GM12875 (cell line): ENCODE results near the gene GLRX3.

Source experiments
- H3K4me3 ChIP-seq: one replicate; pipeline ENCODE4 v1.5.1; 2011; ENCODE audit warnings: low read depth, low read length, control low read depth
- TF ChIP-seq, protein P1 (sequence below): IDR thresholded peaks from 2 replicates; pipeline ENCODE4 v1.5.1; 2011; ENCODE audit warnings: low read depth, mild to moderate bottlenecking, control low read depth, inconsistent platforms, low read length, moderate library complexity, borderline replicate concordance; ENCODE audit not compliant: insufficient read depth

The GLRX3 gene

GRCh38 chr10:130189608-130190054, 53.4 kb downstream of the GLRX3 start:
- TF ChIP-seq, protein P1, sequence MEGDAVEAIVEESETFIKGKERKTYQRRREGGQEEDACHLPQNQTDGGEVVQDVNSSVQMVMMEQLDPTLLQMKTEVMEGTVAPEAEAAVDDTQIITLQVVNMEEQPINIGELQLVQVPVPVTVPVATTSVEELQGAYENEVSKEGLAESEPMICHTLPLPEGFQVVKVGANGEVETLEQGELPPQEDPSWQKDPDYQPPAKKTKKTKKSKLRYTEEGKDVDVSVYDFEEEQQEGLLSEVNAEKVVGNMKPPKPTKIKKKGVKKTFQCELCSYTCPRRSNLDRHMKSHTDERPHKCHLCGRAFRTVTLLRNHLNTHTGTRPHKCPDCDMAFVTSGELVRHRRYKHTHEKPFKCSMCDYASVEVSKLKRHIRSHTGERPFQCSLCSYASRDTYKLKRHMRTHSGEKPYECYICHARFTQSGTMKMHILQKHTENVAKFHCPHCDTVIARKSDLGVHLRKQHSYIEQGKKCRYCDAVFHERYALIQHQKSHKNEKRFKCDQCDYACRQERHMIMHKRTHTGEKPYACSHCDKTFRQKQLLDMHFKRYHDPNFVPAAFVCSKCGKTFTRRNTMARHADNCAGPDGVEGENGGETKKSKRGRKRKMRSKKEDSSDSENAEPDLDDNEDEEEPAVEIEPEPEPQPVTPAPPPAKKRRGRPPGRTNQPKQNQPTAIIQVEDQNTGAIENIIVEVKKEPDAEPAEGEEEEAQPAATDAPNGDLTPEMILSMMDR: no peak
- H3K4me3 ChIP-seq: no peak overlapping the region

GRCh38 chr10:130190055-130190736, 54.0 kb downstream of the GLRX3 start:
- H3K4me3 ChIP-seq: peak overlapping the region; percentile 26
- TF ChIP-seq, protein P1: peak; percentile 100

DNA sequence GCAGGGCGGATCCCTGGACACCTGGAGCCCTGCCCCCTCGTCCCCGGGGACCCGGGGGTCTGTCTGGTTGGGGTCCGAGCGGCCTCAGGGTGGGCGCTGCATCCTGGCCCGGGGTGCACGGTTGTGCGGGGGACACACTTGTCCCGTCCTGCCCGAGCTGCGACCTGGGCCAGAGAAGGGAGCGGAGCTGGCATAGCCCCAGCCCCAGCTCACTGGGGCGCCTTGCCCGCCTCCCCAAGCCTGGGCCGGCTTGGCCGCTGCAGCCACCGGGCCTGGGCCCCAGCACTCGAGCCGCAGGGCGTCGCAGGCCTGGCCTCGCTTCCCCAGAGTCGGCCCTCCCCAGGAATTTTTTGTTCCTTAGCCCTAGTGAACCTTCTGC, 54.5 kb downstream of the GLRX3 start:
- TF ChIP-seq, protein P1: no peak
- peak overlapping the region; percentile 26 for H3K4me3 ChIP-seq

GRCh38 chr10:130191380-130191779, 55.2 kb downstream of the GLRX3 start:
- TF ChIP-seq, protein P1: no peak

DNA sequence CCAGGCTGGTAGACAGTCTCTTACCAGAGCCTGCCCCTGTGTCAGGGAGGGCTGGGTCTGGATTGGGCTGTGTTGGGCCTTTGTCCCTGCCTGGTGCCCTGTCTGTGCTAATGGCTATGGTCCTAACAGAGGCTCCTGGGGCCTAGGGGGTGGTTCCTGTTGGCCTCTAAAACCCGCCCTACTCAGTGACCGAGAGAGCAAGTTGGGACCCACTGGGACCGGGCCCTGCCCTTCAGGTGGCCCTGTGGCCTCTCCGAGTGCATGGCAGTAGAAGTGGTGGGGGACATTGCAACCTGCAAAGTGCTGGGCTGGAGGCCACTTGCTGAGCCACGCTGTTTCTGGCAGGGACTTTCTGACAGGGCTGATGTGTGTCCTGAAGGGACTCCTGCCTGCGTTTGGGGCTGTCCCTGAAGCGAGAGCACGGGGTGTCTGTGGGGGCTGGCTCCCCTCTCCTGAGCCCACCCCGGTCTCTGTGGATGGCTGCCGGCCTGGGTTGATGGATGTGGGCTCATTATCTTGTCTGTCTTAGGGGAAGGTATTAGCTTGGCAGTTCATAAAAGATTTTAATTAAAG, 56.2 kb downstream of the GLRX3 start:
- no peak overlapping the region for H3K4me3 ChIP-seq
- TF ChIP-seq, protein P1: no peak

More at GRCh38 chr10:130191380-130191779, 55.2 kb downstream of the GLRX3 start:
- no peak overlapping the region for H3K4me3 ChIP-seq

DNA sequence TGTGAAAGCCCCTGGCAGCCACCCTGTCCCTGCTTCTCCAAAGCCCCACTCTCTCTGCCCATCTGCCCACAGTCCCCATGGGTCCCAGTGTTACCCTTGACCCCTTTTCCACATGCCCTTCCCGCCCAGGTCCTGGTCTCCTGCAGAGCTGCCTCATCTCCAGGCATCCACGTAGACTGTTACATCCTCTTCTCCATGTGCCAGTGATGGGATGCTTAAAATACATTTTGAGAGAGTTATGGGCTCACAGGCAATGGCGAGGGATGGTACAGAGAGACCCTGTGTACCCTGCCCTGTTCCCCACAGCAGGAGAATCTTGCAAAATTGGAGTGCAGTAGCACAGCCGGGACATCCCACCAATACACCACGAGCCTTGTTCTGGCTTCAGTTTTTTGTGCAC, 56.8 kb downstream of the GLRX3 start:
- H3K4me3 ChIP-seq: no peak overlapping the region
- TF ChIP-seq, protein P1: no peak

DNA sequence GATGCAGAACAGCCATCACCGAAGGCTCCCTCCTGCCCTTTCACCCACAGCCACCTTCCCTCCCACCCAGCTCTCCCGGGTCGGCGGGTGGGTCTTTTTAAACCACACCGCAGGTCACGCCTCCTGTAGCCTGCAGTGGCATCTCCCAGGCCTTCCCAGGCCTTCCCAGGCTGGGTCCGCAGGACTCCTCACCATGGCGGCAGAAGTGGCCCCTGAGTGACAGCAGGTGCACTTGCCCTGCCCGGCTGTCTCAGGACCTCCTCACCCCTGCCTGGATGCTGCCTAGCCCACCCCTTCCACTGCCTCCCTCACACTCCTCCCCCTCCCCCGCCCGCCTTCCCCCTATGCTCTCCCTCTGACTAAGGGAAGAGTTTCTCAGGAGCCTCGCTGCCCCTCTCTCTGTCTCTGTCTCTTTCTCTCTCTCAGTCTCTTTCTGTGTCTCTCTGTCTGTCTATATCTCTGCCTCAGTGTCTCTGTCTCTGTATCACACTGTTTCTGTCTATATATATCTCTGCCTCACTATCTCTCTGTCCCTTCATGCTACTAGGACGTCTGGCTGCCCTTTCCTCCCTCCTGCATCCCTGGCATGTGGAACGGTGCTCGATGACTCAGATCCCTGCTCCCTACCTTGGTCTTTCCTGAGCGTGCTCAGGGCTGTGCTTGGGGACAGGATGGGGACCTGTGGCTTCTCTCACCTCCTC, 57.5 kb downstream of the GLRX3 start:
- no peak overlapping the region for H3K4me3 ChIP-seq
- TF ChIP-seq, protein P1: no peak
